HG03439 (cell line): ENCODE results near the gene RASL10B.
"Not testable (repeated sequence)": the region's sequence is repeated elsewhere in the genome, so short reads cannot be mapped to it uniquely, and the experiment has no call there.

Experiments
- ATAC-seq: cut with Tn5 transposase; IDR thresholded peaks from one replicate; pipeline ENCODE4 v1.9.1; 2021; ENCODE audit warnings: mild to moderate bottlenecking, moderate library complexity; ENCODE audit not compliant: unreplicated experiment

Gene RASL10B

GRCh38 chr17:35731239-35731916 lies at the start of gene RASL10B:
TSS of gene RASL10B (plus strand) at chr17:35731639. CDS start at chr17:35735185, 3,546 bp downstream.
- ATAC-seq: no peak

- no peak for ATAC-seq
Measured at GRCh38 chr17:35683591-35683990, 47.8 kb upstream of the RASL10B start.

GRCh38 chr17:35684055-35684802 lies 47.2 kb upstream of the RASL10B start:
- no peak for ATAC-seq

GRCh38 chr17:35692512-35693210 lies 38.8 kb upstream of the RASL10B start:
- ATAC-seq: no peak

- no peak for ATAC-seq
Measured at GRCh38 chr17:35693662-35694061, 37.8 kb upstream of the RASL10B start.

GRCh38 chr17:35694906-35695305 lies 36.5 kb upstream of the RASL10B start:
- ATAC-seq: no peak

- no peak for ATAC-seq
Measured at GRCh38 chr17:35695613-35696012, 35.8 kb upstream of the RASL10B start.

- ATAC-seq: no peak
Measured at GRCh38 chr17:35698800-35699199, 32.6 kb upstream of the RASL10B start.

GRCh38 chr17:35700150-35700549 lies 31.3 kb upstream of the RASL10B start:
- no peak for ATAC-seq

GRCh38 chr17:35701491-35701890 lies 29.9 kb upstream of the RASL10B start:
- no peak for ATAC-seq

GRCh38 chr17:35703308-35703707 lies 28.1 kb upstream of the RASL10B start:
- ATAC-seq: not testable (repeated sequence)

GRCh38 chr17:35705230-35705629 lies 26.2 kb upstream of the RASL10B start:
- ATAC-seq: no peak

- no peak for ATAC-seq
Measured at GRCh38 chr17:35705705-35706104, 25.7 kb upstream of the RASL10B start.

GRCh38 chr17:35708149-35708548 lies 23.3 kb upstream of the RASL10B start:
- no peak for ATAC-seq

- no peak for ATAC-seq
Measured at GRCh38 chr17:35708951-35709350, 22.5 kb upstream of the RASL10B start.

- ATAC-seq: no peak
Measured at GRCh38 chr17:35709874-35710273, 21.6 kb upstream of the RASL10B start.

GRCh38 chr17:35710950-35711349 lies 20.5 kb upstream of the RASL10B start:
- ATAC-seq: no peak

GRCh38 chr17:35713069-35713728 lies 18.2 kb upstream of the RASL10B start:
- no peak for ATAC-seq

GRCh38 chr17:35714988-35715387 lies 16.5 kb upstream of the RASL10B start:
- no peak for ATAC-seq

GRCh38 chr17:35715416-35715815 lies 16.0 kb upstream of the RASL10B start:
- no peak for ATAC-seq

- ATAC-seq: no peak
Measured at GRCh38 chr17:35716173-35716572, 15.3 kb upstream of the RASL10B start.
